GM12864 (cell line): ENCODE data around the gene TMEM255B.

Source experiments
- DNase-seq: peaks from one replicate; pipeline ENCODE4 v3.0.0-alpha.2; 2011; ENCODE audit warnings: low read depth
- H3K4me3 ChIP-seq: 2 replicates; pipeline ENCODE4 v1.5.1; 2011; ENCODE audit warnings: mild to moderate bottlenecking, low read depth, low read length, control low read depth
- TF ChIP-seq, protein P1 (sequence below): IDR thresholded peaks from 2 replicates; pipeline ENCODE4 v1.5.1; 2011; ENCODE audit warnings: low read depth, mild to moderate bottlenecking, moderate library complexity, low read length, control low read depth, inconsistent platforms; ENCODE audit errors: missing control alignments

TMEM255B gene

GRCh38 chr13:113796211-113796963, 37.4 kb downstream of the TMEM255B start:
- no peak for DNase-seq
- TF ChIP-seq, protein P1, sequence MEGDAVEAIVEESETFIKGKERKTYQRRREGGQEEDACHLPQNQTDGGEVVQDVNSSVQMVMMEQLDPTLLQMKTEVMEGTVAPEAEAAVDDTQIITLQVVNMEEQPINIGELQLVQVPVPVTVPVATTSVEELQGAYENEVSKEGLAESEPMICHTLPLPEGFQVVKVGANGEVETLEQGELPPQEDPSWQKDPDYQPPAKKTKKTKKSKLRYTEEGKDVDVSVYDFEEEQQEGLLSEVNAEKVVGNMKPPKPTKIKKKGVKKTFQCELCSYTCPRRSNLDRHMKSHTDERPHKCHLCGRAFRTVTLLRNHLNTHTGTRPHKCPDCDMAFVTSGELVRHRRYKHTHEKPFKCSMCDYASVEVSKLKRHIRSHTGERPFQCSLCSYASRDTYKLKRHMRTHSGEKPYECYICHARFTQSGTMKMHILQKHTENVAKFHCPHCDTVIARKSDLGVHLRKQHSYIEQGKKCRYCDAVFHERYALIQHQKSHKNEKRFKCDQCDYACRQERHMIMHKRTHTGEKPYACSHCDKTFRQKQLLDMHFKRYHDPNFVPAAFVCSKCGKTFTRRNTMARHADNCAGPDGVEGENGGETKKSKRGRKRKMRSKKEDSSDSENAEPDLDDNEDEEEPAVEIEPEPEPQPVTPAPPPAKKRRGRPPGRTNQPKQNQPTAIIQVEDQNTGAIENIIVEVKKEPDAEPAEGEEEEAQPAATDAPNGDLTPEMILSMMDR: no peak
- no peak overlapping the region for H3K4me3 ChIP-seq

- H3K4me3 ChIP-seq: no peak overlapping the region
- TF ChIP-seq, protein P1: no peak
- no peak for DNase-seq
Measured at GRCh38 chr13:113796964-113797676, 38.1 kb downstream of the TMEM255B start.

DNA sequence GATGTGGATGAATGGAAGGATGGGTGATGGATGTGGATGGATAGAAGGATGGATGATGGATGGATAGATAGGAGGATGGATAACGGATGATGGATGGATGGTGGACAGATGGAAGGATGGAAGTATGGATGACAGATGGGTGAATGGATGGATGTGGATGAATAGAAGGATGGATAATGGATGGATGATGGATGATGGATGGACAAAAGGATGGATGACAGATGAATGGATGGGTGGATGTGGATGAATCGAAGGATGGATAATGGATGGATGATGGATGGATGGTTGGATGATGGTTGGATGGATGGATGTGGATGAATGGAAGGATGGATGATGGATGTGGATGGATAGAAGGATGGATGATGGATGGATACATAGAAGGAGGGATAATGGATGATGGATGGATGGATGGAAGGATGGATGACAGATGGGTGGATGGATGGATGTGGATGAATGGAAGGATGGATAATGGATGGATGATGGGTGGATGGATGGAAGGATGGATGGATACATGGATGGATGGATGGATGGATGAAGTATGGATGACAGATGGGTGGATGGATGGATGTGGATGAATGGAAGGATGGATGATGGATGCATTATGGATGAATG, 39.3 kb downstream of the TMEM255B start:
- TF ChIP-seq, protein P1: no peak
- DNase-seq: no peak
- H3K4me3 ChIP-seq: no peak overlapping the region

DNA sequence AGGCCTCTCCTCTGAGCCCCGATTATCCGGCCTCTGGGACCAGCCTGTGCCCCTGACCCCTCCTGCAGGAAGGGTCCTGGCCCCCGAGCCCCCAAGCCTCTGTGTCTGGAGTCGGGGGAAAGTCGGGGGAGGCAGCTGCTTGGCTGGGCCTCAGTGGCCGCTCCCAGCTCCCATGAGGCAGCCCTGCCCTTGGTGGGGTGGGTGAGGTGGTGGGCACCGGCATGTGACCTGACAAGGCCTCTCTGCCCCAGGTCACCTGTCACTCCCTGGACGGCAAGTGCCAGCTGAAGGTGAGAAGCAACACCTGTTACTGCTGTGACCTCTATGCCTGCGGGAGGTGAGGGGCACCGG, 41.5 kb downstream of the TMEM255B start:
- no peak overlapping the region for H3K4me3 ChIP-seq
- TF ChIP-seq, protein P1: no peak
- DNase-seq: no peak

GRCh38 chr13:113801289-113801961, 42.4 kb downstream of the TMEM255B start:
- H3K4me3 ChIP-seq: no peak overlapping the region
- TF ChIP-seq, protein P1: no peak
- DNase-seq: no peak

DNA sequence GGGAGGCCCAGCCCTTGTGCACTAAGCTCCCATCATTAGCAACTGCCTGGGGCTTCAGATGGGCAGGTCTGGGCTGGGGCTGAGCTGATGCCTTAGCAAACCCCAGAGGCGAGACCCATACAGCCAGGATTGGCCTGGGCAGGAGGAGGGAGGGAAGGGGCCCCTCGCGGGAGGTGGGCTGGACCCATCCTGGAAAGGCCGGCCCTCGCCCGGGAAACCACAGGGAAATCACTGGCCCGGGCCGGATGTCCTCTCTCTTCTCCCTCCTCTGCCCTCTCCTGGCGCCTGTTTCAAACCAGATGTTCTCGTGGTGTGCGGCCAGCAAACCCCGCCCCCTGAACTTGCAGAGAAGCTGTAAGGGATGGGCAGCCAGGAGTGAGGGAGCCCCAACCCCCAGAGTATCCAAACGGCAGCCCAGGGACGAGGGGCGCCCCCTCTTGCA, 43.1 kb downstream of the TMEM255B start:
- no peak overlapping the region for H3K4me3 ChIP-seq
- no peak for DNase-seq
- TF ChIP-seq, protein P1: no peak
